ENCODE results near the gene ANTXRL. TPM values are rescaled to one million over a fixed set of nuclear protein-coding genes. Genes with fewer than 3 reads are reported as not detected.
"Not testable (repeated sequence)": the region's sequence is repeated elsewhere in the genome, so short reads cannot be mapped to it uniquely, and the experiment has no call there.

Gene ANTXRL
- total RNA-seq, 2 experiments from 2014 or later, result not detected

DNA sequence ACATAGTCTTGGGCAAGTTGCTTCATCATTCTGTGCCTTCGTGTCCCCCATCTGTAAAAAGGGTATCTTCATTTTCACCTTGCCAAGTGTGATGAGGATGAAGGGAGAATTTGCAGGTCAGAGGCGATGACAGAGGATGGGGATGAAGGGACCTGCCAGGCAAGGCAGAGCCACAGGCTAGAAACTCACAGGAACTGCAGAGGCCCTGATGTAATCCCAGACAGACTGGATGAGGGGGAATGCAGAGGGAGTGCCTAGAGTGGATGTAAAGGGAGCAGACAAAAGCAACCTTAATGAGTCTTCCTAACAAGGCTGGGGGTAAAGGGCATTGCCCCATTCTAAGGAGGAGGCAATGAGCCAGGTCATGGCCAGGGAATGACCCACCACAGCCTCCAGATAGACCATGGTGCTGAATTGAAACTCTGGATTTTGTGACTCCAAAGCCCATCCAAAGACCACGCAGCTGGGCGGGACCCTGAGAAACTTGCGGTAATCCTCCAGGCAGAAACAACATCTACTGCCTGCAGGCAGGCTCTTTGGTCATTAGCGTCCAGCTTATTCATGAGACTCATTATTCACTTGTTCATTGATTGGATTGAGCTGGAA lies 1.9 kb downstream of the ANTXRL start:
- POLR2A ChIA-PET, result no interaction called here
- H3K4me3 Mint-ChIP-seq, result no peak overlapping the region
- H3K27me3 Mint-ChIP-seq, result peaks cover 4% of the 10 kb centered on the region
- no peaks in the 10 kb centered on the region for H3K9me3 Mint-ChIP-seq
- DNase-seq (no peak), ATAC-seq (ENCODE audit: low read depth) (no peak)
- no peak overlapping the region for H3K27ac Mint-ChIP-seq
- no peaks in the 10 kb centered on the region for H3K36me3 Mint-ChIP-seq
- peaks cover 14% of the 10 kb centered on the region for H3K4me1 Mint-ChIP-seq

DNA sequence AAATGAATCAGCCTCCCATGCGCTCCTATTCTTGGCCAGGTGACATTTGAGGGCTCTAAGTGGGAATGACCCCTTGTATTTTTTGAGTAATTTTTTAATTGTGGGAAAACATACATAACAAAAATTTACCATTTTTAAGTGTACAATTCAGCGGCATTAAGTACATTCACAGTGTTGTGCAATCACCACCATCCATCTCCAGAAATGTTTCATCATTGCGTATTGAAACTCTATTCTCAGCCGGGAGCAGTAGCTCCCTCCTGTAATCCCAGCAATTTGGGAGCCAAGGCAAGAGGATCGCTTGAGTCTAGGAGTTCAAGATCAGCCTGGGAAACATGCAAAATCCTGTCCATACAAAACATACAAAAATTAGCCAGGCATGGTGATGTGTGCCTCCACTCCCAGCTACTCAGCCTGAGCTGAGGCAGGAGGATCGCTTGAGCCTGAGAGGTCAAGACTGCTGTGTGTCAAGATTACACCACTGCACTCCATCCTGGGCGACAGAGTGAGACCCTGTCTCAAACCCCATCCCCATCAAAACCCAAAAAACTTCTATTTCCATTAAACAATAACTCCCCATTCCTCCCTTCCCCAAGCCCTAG lies 2.5 kb downstream of the ANTXRL start:
- H3K36me3 Mint-ChIP-seq, result no peaks in the 10 kb centered on the region
- no peak for ATAC-seq (ENCODE audit: low read depth)
- H3K4me3 Mint-ChIP-seq, result no peak overlapping the region
- H3K4me1 Mint-ChIP-seq, result peaks cover 8% of the 10 kb centered on the region
- no peak overlapping the region for H3K27ac Mint-ChIP-seq
- H3K27me3 Mint-ChIP-seq, result peaks cover 4% of the 10 kb centered on the region
- DNase-seq, result no peak
- no peaks in the 10 kb centered on the region for H3K9me3 Mint-ChIP-seq
- POLR2A ChIA-PET, result no interaction called here

DNA sequence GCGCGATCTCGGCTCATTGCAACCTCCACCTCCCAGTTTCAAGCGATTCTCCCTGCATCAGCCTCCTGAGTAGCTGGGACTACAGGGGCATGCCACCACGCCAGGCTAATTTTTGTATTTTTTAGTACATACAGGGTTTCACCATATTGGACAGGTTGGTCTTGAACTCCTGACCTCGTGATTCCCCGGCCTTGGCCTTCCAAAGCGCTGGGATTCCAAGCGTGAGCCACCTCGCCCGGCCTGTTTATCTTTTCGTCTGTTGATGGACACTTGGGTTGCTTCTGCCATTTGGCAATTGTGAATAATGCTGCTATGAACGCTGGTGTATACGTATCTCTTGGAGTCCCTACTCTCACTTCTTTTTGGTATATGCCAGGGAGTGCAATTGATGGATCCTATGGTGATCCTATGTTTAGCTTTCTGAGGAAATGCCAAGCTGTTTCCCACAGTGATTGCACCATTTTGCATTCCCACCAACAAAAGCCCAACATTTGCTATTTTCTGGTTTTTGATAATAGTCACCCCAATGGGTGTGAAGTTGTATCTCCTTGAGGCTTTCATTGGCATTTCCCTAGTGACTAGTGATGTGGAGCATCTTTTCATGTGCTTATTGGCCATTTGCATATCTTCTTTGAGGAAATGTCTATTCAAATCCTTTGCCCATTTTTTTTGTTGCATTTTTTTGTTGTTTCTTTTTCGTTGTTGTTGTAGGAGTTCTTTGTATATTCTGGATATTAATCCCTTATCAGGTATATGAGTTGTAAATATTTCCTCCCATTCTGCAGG lies 3.5 kb downstream of the ANTXRL start:
- Mint-ChIP-seq H3K36me3 (no peaks in the 10 kb centered on the region), H3K4me1 (peaks cover 6% of the 10 kb centered on the region), H3K27me3 (peaks cover 4% of the 10 kb centered on the region), H3K27ac (no peak overlapping the region), H3K9me3 (no peaks in the 10 kb centered on the region), H3K4me3 (no peak overlapping the region)
- POLR2A ChIA-PET, result no interaction called here
- ATAC-seq (ENCODE audit: low read depth) (no peak), DNase-seq (no peak)

DNA sequence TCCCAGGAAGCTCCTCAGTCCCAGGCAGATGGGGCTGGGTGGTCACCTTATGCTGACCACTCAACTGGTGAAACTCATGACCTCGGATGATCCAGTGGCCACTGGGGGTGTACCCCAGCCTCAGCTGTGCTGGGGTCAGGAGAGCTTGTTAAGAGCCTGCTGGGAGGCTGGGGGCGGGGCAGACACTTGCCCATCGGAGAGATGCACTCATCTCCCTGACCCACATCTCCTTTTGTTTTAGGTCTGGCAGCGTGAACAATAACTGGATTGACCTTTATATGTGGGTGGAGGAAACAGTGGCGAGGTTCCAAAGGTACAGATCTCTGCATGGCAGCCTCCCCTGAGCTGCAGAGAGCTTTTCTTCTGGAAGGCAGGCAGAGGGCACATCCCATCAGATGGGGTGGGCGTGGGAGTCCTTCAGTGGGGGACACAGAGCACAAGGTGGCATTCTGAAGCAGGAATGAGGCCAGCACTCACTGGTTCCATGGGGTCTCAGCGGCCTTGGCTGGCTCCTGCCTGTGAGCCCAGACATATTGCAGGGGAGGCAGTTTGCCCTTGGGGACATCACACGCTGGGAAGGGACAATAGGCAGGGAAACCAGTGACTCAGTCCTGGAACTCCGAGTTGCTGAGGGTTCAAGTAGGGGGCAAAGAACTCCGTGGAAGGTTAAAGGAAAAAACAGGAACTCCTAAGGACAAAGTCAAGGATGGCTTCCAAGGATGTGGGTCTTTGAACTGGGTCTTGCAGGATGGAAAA lies 5.2 kb downstream of the ANTXRL start:
- DNase-seq (no peak), ATAC-seq (ENCODE audit: low read depth) (no peak)
- H3K4me1 Mint-ChIP-seq, result no peaks in the 10 kb centered on the region
- H3K36me3 Mint-ChIP-seq, result no peaks in the 10 kb centered on the region
- H3K27ac Mint-ChIP-seq, result no peak overlapping the region
- peaks cover 4% of the 10 kb centered on the region for H3K27me3 Mint-ChIP-seq
- no peaks in the 10 kb centered on the region for H3K9me3 Mint-ChIP-seq
- POLR2A ChIA-PET, result no interaction called here
- no peak overlapping the region for H3K4me3 Mint-ChIP-seq

DNA sequence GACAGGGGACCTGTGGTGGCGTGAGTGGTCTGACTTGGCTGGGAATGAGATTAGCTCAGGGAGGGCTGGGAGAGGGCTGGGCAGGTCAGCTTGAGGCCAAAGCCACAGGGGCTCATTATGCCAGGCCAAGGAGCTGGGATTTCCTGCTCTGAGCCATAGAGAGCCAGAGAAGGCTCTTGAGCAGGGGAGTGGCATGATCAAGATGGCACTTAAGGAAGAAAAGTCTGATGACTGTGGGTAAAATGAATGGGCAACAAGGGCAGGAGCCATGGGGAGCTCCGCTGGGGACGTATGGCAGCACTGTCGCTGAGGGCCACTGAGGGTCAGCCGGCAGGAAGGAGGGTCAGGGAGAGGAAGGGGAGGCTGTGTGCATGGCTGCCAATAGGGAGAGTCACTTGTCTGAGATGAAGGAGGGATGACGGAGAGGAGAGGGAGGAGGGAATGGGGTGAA lies 5.8 kb downstream of the ANTXRL start:
- H3K4me3 Mint-ChIP-seq, result no peak overlapping the region
- H3K36me3 Mint-ChIP-seq, result no peaks in the 10 kb centered on the region

DNA sequence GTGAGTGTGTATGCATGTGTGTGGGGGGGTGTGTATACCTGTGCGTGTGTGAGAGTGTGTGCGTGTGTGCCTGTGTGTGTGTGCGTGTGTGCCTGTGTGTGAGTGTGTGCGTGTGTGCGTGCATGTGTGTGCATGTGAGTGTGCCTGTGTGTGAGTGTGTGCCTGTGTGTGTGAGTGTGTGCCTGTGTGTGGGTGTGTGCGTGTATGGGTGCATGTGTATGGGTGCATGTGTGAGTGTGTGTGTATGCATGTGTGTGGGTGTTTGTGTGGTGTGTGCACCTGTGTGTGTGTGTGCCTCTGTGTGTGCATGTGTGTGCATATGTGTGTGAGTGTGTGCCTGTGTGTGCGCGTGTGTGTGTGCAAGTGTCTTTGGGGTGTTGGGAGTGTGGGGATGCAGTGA lies 6.4 kb downstream of the ANTXRL start:
- H3K36me3 Mint-ChIP-seq, result no peaks in the 10 kb centered on the region
- peaks cover 5% of the 10 kb centered on the region for H3K4me1 Mint-ChIP-seq
- no peak for DNase-seq
- no peaks in the 10 kb centered on the region for H3K9me3 Mint-ChIP-seq
- no peak overlapping the region for H3K4me3 Mint-ChIP-seq
- H3K27me3 Mint-ChIP-seq, result peaks cover 4% of the 10 kb centered on the region
- POLR2A ChIA-PET, result no interaction called here
- ATAC-seq (ENCODE audit: low read depth), result no peak
- H3K27ac Mint-ChIP-seq, result no peak overlapping the region

More for the DNA sequence above, 5.8 kb downstream of the ANTXRL start:
- POLR2A ChIA-PET, result no interaction called here
- H3K4me1 Mint-ChIP-seq, result no peaks in the 10 kb centered on the region
- H3K27me3 Mint-ChIP-seq, result peaks cover 4% of the 10 kb centered on the region
- ATAC-seq (ENCODE audit: low read depth) (no peak), DNase-seq (no peak)
- H3K9me3 Mint-ChIP-seq, result no peaks in the 10 kb centered on the region
- no peak overlapping the region for H3K27ac Mint-ChIP-seq

DNA sequence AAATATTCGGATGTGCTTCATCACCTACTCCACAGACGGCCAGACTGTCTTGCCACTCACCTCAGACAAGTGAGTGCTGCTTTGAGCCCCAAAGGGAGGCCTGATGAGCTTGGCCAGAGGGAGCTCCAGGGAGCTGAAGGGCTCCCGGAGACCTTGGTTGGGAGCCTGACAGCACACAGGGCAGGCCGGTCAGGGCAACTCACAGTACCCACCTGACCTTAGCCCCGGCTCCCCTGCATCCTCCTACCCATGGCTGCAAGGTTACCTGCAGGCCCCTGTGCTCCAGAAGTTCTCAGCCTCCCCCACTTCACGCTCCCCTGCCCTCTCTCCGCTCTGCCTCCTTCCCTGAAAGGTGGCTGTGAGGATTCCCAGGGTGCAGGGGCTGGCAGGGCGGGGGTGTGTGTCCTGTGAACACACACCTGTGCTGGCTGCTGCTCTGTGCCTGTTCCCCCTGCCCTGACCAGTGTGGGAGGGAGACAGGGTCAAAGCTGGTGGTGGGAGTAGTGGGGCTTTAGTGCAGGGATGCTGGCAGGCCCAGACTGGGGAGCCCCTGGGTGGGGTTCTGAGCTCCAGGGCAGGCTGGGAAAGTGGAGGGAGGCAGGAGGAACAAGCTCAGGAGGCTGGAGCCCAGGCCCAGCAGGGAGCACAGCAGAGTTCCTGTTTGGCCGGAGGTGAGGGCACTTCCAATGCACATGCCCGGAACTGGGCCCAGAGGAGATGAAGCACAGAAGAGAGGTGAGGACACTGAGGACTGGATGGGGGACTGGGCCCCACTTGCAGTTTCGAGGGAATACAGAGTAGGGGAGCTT lies 7.2 kb downstream of the ANTXRL start:
- Mint-ChIP-seq H3K27ac (peak overlapping the region; percentile 21), H3K4me1 (peaks cover 13% of the 10 kb centered on the region)

DNA sequence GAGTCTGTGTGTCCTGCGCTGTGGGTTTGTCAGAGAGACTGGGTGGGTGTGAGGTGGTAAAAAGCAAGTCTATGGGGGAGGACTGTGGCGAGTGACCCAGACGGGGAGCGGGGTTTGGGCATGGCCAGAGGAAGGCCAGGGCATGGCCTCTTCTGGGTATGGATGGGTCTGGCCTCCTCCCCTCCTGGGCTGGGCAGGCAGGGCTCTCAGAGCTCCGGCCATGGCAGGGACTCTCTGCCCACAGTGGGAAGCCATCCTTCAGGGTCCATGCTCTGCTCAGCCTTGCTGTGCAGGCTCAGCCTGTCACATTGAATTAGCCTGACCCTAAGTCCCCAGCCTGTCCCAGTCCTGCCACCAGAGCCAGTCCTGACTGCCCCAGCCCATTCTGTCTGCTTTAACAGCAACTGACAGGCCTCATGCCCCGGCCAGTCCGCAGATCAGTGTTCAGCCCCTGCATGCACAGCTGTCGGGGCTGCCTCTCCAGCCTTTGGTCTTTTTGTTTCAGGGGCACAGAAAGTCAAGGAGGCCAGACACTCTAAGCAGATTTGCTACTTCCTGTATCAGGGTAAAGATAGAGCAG lies 7.9 kb downstream of the ANTXRL start:
- ATAC-seq (ENCODE audit: low read depth) (no peak), DNase-seq (no peak)
- Mint-ChIP-seq H3K9me3 (no peaks in the 10 kb centered on the region), H3K27ac (peak overlapping the region; percentile 21), H3K4me3 (no peak overlapping the region), H3K4me1 (peaks cover 14% of the 10 kb centered on the region), H3K27me3 (peaks cover 4% of the 10 kb centered on the region), H3K36me3 (no peaks in the 10 kb centered on the region)
- POLR2A ChIA-PET, result no interaction called here

More for the DNA sequence above, 7.2 kb downstream of the ANTXRL start:
- Mint-ChIP-seq H3K27me3 (peaks cover 4% of the 10 kb centered on the region), H3K4me3 (no peak overlapping the region), H3K36me3 (no peaks in the 10 kb centered on the region), H3K9me3 (no peaks in the 10 kb centered on the region)
- POLR2A ChIA-PET, result no interaction called here
- ATAC-seq (ENCODE audit: low read depth), result no peak
- DNase-seq, result peak; percentile 23

DNA sequence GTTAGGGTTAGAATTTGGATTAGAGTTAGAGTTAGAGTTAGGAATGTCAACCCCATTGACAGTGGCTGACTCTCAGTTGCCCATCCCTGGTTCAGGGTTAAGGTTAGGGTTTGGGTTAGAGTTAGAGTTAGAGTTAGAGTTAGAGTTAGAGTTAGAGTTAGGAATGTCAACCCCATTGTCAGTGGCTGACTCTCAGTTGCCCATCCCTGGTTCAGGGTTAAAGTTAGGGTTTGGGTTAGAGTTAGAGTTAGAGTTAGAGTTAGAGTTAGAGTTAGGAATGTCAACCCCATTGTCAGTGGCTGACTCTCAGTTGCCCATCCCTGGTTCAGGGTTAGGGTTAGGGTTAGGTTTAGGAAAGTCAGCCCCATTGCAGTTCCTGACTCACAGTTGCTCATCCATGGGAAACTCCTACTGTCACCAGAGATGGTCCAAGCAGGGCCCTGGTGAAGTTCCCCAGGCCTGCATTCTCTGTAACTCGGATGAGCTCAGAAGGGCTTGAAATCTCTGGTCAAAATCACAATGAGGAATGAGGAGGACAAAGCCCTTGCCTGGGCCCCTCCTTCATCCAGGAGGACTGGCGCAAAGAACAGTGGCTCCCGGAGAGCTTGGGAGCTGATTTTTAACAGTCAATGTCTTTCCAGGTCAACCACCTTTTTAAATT lies 8.7 kb downstream of the ANTXRL start:
- ATAC-seq (ENCODE audit: low read depth); H3K36me3 Mint-ChIP-seq; DNase-seq; H3K4me3 Mint-ChIP-seq; POLR2A ChIA-PET; H3K27ac Mint-ChIP-seq; H3K27me3 Mint-ChIP-seq; H3K9me3 Mint-ChIP-seq: not testable (repeated sequence)
- peaks cover 14% of the 10 kb centered on the region for H3K4me1 Mint-ChIP-seq

DNA sequence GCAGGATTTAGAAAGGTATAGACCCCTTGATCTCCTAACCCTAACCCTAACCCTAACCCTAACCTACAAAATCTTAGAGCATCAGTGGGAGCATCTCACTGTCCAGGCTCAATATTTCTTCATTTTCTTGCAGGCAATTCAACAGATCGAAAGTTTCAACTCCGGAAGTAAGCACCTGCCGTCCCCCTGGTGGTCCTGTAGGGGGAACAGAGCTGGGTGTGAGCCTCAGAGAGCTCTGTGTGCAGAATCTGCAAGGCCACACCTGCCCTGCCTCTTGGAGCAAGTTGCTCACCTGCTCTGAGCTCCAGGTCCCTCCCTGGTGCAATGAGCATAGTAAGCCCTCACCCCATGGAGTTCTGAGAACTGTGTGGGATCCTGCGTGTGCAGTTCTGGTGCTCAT lies 9.3 kb downstream of the ANTXRL start:
- H3K9me3 Mint-ChIP-seq; H3K27me3 Mint-ChIP-seq; DNase-seq; H3K4me3 Mint-ChIP-seq; H3K36me3 Mint-ChIP-seq; H3K27ac Mint-ChIP-seq; POLR2A ChIA-PET; ATAC-seq (ENCODE audit: low read depth): not testable (repeated sequence)
- H3K4me1 Mint-ChIP-seq, result peaks cover 16% of the 10 kb centered on the region

DNA sequence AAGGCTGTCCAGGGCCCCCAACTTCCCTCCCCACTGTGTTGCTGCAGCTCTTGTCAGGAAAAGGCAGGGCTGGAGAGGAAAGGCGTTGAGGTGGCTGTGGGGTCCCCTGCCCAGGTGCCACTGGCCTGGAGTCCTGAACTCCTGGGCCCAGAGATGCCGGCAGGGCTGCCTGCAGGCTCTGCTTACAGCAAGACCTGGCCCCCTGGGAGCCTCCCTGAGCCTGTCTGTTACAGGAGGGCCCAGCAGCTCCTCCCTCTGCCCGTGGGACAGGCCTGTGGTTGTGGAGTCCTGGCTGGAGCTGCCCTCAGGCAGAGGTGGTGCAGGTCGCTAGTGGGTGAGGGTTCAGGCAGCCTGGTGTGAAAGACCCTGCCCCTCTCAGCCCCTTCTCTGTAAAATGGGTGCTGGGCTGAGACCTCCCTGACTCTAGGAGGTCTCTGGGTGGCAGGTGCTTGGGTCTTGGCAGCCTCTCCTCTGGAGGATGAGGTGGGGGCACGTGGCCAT lies 9.9 kb downstream of the ANTXRL start:
- Mint-ChIP-seq H3K4me3 (no peak overlapping the region), H3K9me3 (no peaks in the 10 kb centered on the region), H3K27ac (no peak overlapping the region), H3K36me3 (no peaks in the 10 kb centered on the region), H3K4me1 (peaks cover 16% of the 10 kb centered on the region), H3K27me3 (peaks cover 2% of the 10 kb centered on the region)
- POLR2A ChIA-PET, result no interaction called here
- DNase-seq, result no peak
- ATAC-seq (ENCODE audit: low read depth), result no peak

Measured in activated naive CD8-positive, alpha-beta T cell treated with anti-CD3 and anti-CD28 coated beads, Interleukin-2, amount 10 ng/mL, durations not matched to agents 7 days and 5 days (primary cell).